GM19452 (cell line): ENCODE data around the gene PDXP.
"Not testable (repeated sequence)": the region's sequence is repeated elsewhere in the genome, so short reads cannot be mapped to it uniquely, and the experiment has no call there.

Experiments used
- ATAC-seq: cut with Tn5 transposase; IDR thresholded peaks from one replicate; pipeline ENCODE4 v1.9.1; 2021; ENCODE audit not compliant: unreplicated experiment

The PDXP gene

DNA sequence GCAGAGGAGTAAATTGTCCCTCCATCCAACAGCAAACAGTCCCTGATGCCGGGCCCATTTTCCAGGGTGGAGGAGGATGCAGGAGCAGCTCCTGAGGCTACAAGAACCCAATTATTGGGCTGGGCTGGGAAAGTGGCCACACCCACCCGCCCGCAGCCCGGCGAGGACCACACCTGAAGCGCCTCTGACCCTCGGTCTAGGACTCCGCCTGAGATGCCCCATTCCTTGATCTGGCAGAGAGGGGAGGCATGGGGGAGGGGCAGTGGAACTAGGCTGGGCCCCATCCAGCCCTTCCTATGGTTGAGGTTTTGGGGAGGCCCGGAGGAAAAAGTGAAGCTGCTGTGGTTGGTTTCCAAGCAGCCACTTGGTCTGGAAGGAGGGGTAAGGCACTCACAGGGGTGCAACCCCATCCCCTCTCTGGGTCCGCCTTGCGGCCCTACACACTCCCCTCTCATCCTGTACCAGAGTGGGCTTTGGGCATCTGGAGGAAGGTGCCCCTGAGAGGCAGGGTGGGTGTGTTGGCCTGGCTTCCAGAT lies 14.5 kb downstream of the PDXP start:
- ATAC-seq: no peak

DNA sequence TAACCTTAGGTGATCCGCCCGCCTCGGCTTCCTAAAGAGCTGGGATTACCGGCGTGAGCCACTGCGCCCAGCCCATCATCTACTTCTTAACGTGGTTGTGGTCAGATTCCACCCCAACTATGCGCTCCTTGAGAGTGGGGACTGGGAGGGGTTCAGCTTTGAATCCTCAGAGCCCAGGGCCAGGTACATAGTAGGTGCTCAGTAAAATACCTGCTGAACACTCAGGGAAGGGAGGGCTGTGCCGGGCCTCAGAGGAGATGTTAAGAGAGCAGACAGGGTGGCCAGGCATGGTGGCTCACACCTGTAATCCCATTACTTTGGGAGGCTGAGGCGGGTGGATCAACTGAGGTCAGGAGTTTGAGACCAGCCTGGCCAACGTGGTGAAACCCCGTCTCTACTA lies 15.7 kb downstream of the PDXP start:
- ATAC-seq: no peak

DNA sequence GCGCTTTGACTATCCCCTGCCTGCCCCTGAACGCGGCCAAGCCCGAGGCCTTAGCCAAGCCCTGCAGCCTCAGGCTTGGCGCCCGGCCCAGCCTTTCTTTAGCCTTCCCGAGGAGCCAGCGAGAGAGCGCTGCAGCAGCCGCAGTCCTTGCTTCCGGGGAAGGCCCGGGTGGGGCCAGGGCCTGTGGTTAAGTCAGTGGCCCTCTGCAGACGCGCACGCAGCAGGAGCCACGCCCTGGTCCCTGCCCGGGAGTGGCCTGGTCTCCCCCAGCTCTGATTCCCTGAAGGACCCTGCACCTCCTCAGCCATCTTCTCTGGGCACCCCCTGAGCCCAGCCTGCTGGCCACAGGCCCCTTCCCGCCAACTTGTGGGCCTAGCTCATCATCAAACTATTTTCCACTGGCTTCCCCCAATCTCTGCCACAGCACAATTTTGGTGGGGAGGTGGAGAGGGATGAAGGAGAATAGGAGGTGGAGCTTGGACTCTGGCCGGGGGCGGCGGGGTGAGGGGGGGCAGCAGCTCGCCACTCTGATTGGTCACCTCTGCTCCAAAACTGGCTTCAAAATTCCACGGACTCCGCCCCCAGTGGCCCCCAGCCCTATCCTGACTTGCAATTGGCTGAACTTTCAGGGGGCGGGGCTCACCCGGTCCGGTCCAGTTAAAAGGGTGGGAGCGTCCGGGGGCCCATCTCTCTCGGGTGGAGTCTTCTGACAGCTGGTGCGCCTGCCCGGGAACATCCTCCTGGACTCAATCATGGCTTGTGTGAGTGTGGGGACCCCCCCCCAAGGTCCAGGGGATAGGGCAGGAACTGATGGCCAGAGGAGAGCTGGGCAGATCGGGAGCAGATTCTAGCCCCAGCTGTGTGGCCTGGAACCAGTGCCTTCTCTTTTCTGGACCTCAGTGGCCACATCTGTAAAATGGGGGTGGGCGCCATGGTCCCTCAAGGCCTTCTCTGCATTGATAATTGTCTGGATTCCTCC lies 16.7 kb downstream of the PDXP start, which contains the start of gene LGALS1:
LGALS1 (plus strand) TSS at position 686 of the 979 bp plus-strand sequence; CDS start at position 753, 67 bp downstream.
- ATAC-seq: peak; percentile 41

DNA sequence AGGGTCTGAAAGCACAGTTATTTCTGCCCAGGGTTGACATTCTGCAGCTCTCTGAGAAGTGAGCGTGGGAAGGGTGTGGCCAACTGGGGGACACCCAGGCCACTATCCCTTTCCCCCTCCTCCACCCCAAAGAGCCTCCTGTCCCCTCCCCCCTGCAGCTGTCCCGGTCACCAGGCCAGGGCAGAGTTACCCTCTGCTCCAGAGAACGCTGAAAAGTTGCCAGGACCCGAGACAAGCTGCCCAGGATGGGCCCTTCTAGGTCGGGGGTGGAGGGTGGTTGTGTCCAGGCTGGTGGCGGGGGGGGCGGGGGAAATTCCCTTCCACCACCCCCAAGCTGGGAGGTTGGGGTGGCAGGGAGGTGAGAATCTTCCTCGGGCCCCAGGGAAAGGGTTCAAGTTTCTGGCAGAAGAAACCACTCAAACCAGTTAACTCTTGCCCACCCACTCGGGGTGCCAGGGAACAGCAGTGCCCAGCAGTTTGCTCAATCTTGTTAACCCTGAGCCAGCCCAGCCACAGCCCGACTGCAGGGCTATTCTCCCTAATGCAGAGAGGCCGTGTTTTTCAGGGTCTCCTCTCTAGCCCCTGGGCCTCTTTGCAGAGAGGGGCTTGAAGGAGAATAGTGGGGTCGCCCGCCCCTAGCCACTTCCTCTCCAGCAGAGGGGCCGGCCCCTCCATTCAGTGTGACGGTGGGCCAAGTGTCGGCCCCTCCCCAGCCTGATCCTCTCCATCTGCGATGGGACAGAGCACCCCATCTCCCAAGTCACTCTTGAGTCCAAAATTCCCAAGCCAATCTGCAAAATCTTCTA lies 17.6 kb downstream of the PDXP start:
- no peak for ATAC-seq

DNA sequence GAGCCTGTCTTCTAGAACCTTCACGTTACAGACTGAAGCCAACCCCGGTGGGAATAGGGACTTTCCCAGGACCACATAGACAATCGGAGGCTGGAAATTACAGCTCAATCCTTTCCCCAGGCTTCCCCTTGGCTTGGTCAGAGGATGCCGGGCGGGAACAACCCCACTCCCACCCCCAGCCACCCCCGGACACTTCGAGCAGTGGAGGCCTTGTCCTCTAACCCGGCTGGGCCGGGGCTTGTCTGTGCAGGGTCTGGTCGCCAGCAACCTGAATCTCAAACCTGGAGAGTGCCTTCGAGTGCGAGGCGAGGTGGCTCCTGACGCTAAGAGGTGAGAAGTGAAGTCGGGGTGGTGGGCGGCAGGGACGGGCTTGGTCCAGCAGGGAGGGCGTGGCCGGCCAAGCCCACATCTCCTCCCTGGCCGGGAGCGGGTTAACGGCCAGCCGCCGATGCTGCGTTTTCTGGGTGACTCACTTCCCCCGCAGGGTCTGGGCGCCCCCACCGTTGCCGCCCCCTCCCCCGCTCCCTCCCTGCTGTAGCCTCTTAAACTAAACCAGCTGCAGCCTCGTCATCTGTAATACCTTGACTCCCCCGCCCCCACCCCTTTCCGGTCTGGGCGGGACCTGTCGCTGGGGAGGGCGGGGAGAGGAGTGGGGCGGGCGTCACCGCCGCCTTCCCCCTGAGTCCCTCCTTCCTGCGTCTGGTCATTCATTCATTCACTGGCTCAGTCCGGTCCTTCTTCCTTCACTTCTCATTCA lies 18.4 kb downstream of the PDXP start:
- ATAC-seq: no peak

DNA sequence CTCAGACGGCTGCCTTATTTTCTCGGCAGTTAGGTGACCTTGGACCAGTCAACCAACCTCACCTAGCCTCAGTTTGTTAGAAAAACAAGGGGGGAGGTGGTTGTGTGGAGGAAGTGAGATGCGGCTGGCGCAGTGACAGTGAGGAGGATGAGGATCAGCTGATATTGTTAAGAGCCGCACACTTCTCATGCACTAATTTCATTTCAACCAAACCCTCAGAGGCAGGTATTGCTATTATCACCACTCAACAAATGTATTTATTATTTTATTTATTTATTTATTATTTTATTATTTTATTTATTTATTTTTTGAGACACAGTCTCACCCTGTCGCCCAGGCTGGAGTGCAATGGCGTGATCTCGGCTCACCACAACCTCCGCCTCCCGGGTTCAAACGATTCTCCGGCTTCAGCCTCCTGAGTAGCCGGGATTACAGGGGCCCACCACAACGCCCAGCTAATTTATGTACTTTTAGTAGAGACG lies 19.0 kb downstream of the PDXP start:
- no peak for ATAC-seq

DNA sequence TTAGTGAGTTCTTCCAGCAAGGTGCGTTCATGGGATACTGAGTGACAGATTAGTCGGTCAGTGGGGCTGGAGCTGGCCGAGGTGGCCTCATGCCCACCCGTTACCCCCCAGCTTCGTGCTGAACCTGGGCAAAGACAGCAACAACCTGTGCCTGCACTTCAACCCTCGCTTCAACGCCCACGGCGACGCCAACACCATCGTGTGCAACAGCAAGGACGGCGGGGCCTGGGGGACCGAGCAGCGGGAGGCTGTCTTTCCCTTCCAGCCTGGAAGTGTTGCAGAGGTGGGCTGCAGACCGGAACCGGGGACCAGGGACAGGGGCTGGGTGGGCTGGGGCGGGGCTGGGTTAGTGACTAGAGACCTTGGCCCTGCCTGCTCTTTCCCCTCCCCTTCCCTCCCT lies 19.8 kb downstream of the PDXP start:
- no peak for ATAC-seq

DNA sequence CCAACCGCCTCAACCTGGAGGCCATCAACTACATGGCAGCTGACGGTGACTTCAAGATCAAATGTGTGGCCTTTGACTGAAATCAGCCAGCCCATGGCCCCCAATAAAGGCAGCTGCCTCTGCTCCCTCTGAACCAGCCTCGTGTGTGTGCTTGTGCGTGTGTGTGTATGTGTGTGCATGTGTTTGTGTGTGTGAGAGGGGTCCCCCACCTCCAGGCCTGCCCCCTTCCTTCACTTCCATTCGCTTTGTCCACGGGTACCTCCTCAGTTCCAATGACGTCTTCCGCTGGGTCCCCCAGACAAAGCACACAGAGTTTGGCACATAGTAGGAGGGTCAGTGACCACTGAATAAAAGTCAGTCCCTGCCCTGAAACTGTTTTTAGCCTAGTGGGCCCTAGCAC lies 21.1 kb downstream of the PDXP start:
- no peak for ATAC-seq

DNA sequence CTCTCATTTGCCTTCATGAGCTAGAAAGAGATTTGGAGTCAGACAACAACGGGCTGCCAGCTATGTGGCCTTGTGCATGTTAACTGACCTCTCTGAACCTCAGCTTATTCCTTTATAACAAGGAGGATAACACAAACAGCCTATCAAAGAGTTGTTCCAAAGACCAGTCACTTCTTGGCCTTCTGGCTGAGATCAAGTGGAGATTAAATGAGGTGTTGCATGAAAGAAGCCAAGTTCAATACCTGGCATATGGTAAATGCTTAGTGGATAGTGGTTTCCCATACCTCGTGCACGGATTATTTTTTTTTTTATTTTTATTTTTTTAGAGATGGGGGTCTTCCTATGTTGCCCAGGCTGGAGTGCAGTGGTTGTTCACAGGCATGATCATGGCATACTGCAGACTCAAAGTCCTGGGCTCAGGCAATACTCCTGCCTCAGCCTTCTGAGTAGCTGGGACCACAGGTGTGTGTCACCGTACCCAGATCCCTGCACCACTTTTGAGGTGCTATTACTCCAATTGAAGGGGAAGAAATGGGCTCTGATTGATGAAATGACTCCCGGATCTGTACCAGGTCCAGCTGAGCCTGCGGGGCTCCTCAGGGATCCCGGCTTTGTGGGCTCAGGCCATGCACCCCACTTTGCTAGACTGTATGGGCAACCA lies 21.8 kb downstream of the PDXP start:
- ATAC-seq: no peak

DNA sequence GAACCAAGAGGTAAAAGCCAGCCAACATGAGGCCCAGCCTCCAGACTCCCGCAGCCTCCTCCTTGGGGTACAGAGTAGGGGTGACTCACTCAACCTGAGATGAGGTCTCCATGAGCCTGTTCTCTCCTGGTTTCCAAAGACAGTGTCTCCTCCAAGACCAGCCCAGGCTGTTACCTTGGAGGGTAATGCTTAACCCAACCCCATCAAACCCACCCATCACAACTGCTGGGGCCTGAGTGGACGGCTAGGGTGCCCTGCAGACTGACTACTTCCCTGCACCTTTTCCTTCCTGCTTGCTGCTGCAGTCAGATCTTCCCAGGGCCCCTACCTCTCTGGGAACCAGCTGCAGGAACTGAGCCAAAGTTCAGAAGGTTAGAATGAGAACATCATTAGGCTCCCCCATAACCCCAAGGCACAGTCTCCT lies 22.5 kb downstream of the PDXP start:
- no peak for ATAC-seq

DNA sequence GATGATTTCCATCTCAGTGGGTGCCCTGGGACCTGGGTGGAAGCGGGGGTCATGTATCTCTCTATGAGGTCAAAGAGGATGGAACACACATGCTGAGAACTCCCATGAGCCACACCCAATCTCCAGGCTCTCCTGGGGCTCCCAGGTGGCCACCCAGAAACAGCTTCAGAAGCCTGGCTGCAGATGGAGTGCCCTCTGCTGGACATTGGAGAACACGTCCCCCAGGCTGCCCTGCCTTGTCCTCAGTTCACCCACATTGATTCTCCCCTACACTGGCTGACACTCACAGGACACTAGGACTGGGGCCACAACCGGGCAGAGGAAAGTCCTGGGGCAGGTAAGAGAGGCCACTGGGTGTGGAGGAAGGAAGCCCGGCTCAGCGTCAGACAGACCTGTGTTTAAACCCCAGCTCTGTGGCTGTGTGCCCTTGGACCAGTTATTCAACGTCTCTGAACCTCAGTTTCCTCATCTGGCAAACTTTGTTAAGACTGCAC lies 23.1 kb downstream of the PDXP start:
- ATAC-seq: no peak

DNA sequence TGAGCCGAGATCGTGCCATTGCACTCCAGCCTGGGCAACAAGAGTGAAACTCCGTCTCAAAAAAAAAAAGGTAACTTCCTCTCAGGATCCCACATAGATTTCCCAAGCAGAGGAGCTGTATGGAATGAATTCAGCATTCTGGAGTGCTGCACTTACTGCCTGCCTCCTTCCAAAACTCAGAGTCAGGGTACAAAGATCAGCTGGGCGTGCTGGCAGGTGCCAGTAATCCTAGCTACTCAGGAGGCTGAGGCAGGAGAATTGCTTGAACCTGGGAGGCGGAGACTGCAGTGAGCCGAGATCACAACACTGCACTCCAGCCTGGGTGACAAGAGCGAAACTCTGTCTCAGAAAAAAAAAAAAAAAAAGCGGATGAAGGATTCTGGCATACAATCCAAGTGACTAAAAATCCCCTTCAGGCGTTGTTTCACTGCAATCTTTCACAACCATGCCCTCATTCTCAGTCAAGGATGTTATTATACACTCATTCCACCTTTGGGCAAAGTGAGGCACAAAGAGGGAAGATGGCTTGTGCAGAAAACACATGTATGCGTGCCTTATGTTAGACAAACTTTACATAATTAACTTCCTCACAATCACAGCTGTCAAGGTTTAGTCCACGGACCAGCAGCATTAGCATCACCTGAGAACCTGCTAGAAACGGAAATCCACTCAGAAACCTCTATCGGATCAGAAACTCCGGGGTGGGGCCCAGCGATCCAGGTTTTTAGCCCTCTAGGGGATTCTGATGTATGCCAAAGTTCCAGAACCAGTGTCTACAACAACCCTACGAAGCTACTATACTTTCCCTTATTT lies 26.5 kb downstream of the PDXP start:
- no peak for ATAC-seq

DNA sequence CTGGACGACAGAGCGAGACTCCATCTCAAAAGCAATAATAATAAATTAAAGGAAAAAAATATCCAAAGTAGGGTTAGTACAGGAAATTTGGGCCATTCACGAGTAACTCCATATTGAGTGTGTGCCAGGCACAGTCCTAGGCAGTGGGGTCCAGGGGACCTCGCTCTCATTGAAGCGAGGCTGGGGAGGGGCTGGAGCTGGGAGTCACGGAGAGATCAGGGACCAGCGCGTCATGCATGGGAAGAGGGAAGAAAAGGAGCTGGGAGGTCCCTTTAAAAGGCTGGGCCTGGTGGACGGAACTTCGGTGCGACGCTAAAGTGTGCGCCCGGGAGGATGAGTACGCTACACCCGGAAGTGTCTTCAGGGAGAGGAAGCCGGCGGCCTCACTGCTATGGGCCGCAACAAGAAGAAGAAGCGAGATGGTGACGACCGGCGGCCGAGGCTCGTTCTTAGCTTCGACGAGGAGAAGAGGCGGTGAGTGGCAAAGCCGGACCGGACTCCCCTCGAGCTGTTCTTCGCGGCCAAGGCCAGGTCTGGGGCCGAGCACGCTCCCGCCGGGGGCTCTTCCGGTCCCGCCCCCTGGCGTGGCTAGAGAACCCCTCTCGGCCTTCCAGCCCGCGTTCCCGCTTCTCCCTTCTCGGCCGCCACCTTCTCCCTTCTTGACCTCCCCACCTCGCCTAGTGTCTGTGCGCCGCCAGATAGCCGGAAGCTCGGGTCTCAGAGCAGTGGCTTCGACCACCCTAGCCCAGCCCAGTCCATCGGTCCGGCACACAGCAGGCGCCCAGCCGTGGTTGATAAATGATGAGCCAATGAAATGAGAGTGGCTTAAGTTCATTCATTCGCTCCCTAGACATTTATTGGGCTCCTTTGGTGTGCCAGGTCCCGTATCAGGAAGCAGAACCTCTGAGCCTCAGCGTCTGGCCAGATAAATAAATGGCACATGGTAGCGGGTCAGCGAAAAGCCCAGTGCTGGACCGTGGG lies 27.8 kb downstream of the PDXP start, which contains the start of gene NOL12:
NOL12 (plus strand) TSS at position 342 of the 981 bp plus-strand sequence; CDS start at position 392, 50 bp downstream.
- peak; percentile 72 for ATAC-seq

DNA sequence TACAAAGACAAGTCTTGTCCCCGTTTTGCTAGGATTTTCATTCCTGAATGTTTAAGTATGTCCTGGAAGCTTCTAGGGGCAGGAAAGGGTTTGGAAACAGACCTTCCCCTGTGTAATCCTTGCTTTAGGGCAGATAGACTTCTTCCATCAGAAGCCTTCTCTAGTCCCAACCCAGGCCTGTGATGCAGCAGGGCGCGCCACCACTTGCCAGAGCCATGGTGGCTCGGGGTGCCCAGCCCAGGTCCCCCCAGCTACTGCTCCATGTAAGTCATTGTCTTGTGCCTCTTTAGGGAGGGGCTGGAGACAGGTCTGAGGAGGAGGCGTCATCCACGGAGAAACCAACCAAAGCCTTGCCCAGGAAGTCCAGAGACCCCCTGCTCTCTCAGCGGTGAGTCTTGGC lies 31.9 kb downstream of the PDXP start:
- no peak for ATAC-seq

DNA sequence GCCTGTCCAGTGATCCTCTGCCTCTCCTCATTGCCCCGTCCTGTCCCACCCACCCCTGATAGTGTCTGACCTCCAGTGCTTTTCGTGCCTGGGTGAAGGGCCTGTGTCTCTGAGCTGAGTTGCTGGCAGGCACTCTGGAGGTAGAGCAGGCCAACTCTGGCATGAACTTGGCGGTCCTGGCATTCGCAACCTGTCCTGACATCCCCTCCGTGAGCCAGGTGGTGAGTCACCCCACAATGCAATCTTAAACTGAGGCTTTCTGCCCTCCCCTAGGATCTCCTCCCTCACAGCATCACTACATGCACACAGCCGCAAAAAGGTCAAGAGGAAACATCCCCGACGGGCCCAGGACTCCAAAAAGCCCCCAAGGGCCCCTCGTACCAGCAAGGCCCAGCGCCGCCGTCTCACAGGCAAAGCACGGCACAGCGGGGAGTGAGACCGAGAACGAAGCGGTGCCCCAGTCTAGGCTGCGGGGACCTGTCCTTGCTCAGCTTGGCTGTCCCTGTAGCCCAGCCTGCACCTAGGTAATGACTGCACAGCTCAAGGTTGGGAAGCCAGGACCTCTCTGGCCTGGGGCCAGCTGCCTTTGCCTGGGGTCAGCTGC lies 32.5 kb downstream of the PDXP start:
- ATAC-seq: no peak

DNA sequence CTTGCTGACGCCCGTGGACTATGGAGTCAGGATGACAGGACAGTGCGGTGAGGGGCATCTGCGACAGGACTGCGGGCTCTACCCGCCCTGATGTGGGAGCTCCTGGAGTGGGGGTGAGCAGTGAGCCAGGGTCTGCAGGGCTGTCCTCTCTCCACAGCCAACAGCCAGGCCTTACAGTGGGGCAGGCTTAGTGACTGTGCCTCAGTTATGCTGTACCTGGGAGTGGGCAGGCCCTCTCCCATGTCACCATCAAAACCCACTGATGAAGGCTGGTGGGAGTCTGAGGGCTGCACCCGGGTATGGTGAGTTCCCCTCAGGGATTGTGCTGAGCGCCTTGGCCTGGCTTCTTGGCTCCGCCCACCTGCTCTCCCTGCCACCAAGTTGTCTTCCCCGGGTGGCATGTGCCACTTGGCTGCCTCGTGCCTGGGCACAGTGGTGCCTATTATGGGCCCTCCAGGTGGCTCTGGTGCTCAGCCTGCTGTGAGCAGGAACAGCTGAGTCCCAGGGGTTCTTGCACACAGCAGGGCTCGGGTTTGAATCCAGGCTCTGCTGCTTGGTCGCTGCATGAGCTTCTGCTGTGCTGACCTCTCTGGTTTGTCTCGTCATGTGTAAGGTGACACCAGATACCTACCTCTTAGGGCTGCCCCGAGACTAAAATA lies 34.2 kb downstream of the PDXP start:
- no peak for ATAC-seq

DNA sequence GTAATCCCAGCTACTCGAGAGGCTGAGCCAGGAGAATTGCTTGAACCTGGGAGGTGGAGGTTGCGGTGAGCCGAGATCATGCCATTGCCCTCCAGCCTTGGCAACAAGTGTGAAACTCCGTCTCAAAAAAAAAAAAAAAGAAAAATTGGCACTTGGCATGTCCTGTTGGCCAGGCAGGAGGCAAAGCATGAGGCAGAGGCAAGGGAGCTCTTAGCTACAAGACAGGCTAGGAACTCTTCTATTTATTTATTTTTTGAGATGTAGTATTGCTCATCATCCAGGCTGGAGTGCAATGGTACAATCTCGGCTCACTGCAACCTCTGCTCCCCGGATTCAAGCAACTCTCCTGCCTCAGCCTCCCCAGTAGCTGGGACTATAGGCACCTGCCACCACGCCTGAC lies 35.6 kb downstream of the PDXP start:
- ATAC-seq: not testable (repeated sequence)
